Stimulated activated CD4-positive, alpha-beta T cell treated with anti-CD3 and anti-CD28 coated beads, TNF-alpha, amount 100 ng/mL, for 1 hour (primary cell): ENCODE results near the gene ALOX5AP.
"Not testable (repeated sequence)": the region's sequence is repeated elsewhere in the genome, so short reads cannot be mapped to it uniquely, and the experiment has no call there.

Experiments used
- DNase-seq, 3 donors: peaks; one replicate each; pipeline ENCODE4 v3.0.0-alpha.2; 2020; ENCODE audit warnings: low read depth in 3 of 3, low spot score in 1 of 3

Gene ALOX5AP

DNA sequence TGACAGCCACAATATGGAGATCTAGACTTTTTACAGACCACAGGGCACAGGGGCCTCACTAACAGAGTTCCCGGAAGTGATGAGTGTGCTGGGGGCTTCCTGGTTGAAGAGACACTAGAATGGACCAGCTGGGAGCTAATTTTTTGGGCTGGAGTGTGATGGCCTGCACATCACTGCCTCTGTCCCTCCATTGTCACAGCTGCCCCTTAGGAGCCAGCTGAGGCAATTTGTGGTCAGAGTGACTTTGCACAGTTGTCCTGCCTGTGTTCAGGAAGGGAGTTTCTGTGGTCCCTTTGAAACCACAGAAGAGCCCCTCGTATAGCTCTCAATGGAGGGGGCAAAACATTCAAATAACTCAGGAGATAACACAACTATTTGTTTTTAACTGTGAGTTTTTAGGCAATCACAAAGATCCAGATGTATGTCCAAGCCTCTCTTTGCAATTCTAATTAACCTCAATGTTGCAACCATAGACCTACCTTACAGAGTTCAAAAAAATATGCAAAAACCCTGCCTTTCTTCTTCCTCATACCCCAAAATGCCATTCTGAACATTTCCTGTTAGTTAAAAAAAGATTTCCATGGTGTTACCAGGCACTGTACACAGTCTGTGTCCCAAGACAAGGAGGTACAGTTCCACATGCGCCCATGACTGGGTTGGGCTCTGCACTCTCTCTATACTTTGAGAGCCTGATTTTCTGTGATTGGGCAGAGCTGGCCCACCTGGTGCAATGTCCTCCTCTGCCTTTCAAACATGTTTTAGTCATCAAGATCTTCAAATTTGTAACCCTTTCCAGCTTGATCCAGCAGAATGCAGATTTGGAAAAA, 2.4 kb downstream of the ALOX5AP start:
- no peak for DNase-seq

DNA sequence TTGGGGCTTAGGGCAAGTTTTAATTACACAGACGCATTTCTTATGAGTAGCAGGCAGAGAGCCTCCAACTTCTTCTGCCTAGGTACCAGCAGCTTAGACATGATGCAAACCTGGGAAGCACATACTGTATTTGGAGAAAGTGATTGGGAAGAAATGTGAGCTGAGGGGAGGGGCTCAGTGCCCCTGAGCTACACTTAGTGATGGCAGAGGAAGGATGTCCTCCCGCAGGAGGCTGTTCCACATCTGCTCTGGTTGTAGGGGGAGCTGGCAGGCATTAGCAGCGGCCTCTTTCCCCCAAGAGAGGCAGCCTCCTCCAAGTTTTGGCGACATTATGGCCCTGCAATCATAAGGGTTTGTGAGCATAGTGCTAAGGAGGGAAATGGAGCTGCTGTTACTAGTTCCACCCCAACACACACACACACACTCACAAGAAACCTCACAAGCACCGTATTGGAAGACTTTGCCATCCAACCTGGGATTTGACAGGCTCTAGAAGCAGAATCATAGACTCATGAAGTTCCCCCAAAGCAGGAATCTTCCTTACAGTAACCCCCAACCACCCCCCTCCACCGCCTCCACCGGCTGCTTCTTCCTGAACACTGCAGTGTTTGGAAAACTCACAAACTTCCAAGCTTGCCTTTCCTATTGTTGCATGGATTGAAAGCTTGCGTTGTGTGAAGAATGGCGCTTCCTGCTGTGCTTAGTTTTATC, 3.3 kb downstream of the ALOX5AP start:
- DNase-seq, result no peak

- no peak for DNase-seq
Observed at GRCh38 chr13:30739237-30739528, 3.8 kb downstream of the ALOX5AP start.

DNA sequence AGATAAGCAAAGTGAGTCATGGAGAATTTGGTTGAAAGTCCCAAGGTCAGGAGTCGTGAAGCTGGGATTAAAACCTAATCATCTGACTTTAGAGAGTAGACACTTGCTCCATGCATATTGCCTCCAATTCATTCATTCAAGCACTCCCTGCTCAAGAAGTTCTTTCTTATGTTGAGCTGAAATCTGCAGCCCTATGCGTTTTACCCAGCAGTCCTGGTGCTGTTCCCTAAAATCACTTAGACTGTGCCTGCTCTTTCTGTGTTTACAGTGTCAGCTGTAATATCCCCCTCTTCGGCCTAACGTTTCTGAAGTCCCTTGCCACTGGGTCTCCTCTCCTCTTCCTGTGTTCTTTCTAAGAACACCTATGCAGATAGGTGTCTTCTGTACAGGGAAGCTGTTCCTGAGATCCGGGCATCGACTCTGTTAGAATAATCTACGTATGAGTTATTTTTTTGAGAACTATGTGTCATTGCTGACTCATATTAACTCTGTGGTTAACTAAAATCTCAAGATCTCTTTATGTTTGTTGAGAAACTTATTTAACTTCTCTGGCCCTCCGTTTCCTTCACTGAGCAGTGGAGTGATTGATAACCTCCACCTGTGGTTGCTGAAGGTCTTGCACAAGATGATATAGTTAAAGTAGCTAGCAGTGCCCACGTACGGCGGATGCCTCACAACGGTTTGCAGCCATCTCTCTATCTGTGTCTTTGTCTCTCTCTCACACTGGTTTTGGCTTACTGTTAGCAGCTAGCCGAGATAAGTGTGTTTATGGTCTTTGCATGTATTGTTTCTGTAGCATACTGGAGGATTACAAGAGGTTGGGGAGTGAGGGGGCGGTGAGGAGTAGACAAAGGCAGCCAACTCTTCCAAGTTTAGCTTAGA, 4.7 kb downstream of the ALOX5AP start:
- DNase-seq, result peak; percentile 23 to 39 (median 27)

DNA sequence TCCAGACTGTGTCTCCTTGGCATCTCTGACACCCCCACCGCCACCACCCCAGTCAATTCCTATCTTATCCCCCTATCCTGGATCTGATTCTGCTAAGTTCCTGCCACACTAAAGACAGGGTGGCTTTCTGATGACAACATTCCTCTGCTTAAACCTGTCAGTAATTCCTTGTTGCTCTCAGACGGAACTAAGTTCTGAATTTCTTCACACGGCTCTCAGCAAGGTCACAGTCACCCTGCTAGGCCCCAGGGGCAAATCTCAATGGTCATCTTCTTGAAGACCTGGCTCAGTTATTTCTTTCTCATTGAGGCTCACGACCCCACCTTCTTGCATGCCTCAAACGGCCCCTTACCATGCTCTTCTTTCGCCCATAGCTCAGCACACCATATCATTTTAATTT, 7.6 kb downstream of the ALOX5AP start:
- no peak for DNase-seq

- no peak for DNase-seq
Observed at GRCh38 chr13:30743319-30744055, 8.1 kb downstream of the ALOX5AP start.

DNA sequence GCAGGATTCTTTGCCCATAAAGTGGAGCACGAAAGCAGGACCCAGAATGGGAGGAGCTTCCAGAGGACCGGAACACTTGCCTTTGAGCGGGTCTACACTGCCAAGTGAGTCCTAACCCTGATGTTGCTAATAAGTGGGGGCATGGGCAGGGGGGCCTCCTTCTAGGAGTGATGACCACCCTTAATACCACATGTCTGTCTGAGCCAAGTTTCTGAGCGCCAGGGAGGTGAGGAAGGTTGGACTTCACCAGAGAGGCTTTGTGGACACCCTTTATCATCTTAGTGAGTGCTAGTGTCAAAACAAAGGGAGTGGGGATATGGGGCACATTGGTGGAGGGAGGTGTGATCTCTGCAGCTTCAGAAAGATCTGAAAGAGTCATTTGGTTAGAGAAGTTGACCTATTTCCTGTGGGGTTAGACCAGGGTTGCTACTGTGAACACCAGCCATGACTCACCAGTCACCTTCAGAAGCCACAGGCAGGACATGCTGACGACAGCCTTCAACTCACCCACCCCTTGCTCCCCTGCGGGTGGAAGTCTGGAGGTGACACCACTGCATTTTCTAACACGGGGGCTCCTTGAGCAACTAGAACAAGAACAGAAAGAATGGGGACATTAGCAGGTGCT, 8.8 kb downstream of the ALOX5AP start:
- DNase-seq, result peak; percentile 38 to 66 (median 64)

- DNase-seq, result no peak
Observed at GRCh38 chr13:30744681-30745077, 9.3 kb downstream of the ALOX5AP start.

GRCh38 chr13:30745906-30746686, 10.8 kb downstream of the ALOX5AP start:
- DNase-seq, result no peak

DNA sequence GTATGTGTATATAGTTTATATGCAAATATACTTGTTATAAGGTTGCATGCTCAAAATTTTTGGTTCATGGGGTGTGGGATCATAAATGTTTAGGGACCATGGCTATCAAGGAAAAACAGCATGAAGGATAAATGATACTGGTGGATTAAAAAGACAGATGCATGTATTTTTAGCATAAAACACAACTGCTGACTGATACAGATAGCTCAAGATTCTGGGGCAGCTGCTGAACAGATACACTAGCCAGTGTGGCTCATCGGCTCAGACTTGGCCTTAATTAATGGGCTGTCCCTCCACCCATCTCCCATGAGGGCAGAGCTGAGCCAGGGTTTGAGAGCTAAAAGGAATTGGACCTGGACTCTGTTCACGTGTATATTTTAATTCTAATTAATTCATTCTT, 11.4 kb downstream of the ALOX5AP start:
- DNase-seq, result no peak

DNA sequence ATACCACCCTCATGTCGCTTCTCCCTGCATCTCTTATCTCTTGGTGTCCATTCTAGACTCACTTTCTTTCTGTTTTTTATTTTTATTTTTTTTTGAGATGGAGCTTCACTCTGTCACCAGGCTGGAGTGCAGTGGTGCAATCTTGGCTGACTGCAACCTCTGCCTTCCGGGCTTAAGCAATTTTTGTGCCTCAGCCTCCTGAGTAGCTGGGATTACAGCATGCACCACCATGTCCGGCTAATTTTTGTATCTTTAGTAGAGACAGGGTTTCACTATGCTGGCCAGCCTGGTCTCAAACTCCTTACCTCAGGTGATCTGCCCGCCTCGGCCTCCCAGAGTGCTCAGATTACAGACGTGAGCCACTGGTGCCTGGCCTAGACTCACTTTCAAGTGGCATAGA, 12.5 kb downstream of the ALOX5AP start:
- not testable (repeated sequence) for DNase-seq

DNA sequence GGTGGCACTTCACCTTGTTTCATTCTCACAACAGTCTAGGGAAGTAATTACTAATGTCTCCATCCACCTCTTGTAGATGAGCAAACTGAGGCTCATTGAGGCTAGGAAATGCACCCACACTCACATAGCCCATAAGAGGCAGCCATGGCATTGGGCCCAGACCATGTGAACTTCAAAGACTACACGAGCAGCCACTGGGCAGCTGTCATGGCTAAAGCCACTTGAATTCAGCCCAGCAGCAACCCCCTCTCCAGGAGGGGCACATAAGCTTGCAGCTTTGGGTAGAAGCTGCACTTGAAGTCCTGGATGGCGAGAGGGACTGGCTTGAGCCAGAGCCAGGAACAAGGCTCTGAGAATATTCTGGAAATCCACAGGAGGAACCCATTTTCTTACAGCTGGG, 13.4 kb downstream of the ALOX5AP start:
- no peak for DNase-seq

DNA sequence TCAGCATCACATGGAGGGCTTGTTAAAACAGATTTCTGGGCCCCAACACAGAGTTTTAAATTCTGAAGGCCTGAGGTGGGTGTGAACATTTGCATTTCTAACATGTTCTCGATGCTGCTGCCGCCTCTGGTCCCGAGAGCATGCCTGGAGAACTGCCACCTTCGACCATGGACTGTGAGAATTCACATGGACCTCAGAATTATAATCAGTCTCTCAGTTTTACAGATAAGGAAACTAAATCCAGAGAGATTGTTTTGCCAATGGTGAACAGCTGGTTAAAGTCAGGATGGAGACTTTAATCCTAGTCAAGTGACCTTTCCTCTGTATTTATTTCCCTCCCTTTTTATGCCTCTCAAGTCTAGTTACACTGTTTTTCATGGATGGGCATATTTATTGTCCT, 14.7 kb downstream of the ALOX5AP start:
- no peak for DNase-seq

GRCh38 chr13:30751183-30751933, 16.0 kb downstream of the ALOX5AP start:
- no peak for DNase-seq

DNA sequence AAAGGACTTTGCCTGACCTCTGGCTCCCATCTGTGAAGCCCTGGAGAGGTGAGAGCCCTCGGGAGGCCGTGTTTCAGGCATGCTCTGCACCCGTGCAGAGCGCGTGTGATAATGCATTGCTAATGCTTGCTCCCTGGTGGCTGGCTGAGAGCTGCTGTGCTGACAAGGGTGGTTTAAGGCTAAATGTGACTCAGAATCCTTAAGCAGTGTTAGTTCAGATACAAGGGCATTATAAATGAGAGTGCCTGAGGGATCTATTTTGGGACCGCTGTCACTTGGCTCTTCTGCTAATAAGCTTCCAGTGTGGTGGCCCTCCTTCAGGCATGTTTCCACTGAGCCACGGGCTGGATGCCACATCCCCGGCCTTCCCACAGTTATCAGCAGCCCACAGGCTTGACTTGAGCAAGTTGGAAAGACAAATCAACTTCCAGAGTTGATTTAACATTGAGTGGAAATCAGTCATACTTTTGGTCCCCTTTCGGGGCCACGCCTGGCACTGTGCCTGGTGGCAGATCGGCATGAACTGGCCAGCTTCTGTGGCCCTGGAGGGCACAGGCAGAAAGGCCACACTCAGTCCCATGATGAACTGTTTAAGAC, 17.0 kb downstream of the ALOX5AP start:
- no peak for DNase-seq

DNA sequence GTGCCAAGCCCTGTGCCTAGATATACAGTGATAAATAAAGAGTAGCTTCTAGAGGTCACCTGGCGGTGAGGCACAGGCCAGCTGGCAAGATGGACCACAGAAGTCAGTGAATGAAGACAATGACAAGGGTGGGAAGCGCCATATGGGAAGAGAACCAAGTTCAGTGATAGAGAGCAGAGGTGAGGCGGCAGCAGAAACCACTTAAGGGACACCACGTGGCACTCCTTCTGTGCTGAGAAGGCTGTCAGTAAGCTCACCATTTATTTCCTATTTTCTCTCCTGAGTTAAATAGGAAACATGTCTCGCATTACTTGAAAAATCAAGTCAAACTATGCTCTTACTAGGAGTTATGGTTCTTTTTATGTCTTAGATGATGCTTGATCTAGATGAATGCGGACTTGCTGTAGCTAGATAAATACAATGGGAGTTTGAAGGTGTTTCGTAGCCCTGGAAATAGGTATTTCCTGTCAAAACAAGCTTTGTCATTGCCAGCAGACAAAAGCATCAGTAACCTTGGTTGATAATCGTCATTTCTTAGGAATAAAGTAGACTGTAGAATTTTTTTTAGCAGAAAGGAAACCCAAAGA, 17.8 kb downstream of the ALOX5AP start:
- DNase-seq, result no peak

- no peak for DNase-seq
Observed at GRCh38 chr13:30755678-30756077, 20.3 kb downstream of the ALOX5AP start.

DNA sequence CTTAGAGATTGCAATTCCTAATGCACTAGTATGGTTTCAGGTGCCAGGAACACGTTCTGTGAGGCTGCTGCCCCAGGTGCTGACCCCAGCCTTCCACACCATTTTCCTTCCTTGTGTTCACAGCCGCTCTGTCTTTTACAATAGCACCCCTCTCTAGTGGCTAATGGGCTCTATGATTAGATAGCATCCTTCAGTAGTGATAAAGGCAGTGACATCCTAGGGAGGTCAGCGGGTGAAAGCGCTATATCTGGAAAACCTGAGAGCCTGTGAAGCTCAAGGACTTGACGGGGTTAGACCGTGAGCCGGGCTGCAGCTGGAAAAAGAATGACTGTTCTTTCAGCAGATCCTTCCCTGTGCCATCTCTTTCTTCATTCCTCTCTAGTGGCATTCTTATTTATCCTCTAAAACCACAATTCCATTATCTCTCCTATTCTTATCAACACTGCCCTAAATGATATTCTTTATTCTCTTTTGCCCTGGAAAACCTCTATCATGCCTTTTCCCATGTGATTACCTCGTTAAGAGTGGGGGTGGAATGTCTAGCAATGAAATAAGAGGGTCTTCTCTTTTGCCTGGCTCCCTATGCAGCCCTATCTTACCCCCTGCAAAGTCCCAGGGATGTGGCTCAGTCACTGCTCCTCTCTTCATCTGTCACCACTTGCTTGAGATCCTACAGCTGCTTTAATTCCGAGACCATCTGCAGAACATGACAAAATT, 21.8 kb downstream of the ALOX5AP start:
- DNase-seq, result no peak
